Measurements from ENCODE around the gene COASY. TPM values are rescaled to one million over a fixed set of nuclear protein-coding genes. Genes with fewer than 3 reads are reported as not detected.
"Not testable (repeated sequence)": the region's sequence is repeated elsewhere in the genome, so short reads cannot be mapped to it uniquely, and the experiment has no call there.

The COASY gene
- total RNA-seq, 2 experiments from 2014 or later = 37.8 to 40.7 TPM

DNA sequence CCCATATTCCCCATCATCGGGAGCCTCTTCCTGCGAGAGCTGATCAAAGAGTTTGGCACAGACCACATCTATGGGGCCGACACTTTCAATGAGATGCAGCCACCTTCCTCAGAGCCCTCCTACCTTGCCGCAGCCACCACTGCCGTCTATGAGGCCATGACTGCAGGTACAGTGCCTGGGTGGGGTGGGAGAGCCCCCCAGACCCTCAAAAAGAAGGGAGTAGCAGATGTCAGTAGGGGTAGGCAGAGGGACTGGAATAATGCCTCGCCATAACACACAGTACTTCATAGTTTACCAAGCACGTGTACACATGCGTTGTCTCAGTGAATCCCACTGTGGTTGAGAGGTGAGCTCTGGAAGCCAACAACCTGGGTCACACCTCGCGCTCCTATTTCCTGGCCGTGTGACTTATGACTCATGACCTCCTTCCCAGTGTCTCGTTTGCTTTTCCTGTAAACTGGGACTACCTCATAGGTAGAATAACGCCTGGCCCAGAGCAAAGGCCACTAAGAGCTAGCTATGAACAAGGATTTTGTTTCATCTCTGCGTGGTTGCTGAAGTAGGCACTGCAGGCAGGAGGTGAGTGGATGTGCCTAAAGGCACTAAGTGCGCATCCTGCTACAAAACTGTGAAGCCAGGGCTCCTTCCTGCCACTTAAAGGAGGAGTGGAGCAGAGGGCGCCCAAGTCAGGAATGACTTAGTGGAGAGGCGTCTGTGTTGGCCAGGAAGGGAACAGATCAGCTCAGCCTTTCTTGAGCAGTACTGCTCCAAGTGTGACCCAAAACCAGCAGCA is 20.7 kb upstream of the COASY start:
- Histone ChIP-seq H3K4me1 (ENCODE audit: insufficient read depth, low read length) (peaks cover 31% of the 10 kb centered on the region), H3K27ac (ENCODE audit: low read depth in 1 of 2, low read length in 2 of 2) (peak overlapping the region in 1 of 2 donors; percentile 15), H3K36me3 (ENCODE audit: insufficient read depth, low read length) (peaks cover 7% of the 10 kb centered on the region), H3K4me3 (ENCODE audit: low read length) (no peak overlapping the region), H3K9me3 (ENCODE audit: control insufficient read depth in 1 of 2, insufficient read depth in 1 of 2, low read length in 2 of 2) (no peaks in the 10 kb centered on the region), H3K27me3 (ENCODE audit: control insufficient read depth in 1 of 2, insufficient read depth in 2 of 2, low read length in 2 of 2) (no peaks in the 10 kb centered on the region)
- ATAC-seq (ENCODE audit: poor library complexity) = peak; percentile 37
- peak overlapping the region; percentile 60 for H3K4me3 Mint-ChIP-seq
- peak overlapping the region; percentile 38 for H3K27ac Mint-ChIP-seq
- intact Hi-C loops (cut with DNase I, micrococcal nuclease) = no loop called here
- POLR2A ChIA-PET = interaction anchor here (0.6 to 2.0 kb wide), 6 partner anchors 10 to 450 kb away, joined by 3 to 6 read pairs (median 5); partner anchors contain the start of gene STAT3
- peak in 3 of 14 experiments; percentile 34 to 55 (median 50) for DNase-seq
- TF ChIP-seq, protein P1, sequence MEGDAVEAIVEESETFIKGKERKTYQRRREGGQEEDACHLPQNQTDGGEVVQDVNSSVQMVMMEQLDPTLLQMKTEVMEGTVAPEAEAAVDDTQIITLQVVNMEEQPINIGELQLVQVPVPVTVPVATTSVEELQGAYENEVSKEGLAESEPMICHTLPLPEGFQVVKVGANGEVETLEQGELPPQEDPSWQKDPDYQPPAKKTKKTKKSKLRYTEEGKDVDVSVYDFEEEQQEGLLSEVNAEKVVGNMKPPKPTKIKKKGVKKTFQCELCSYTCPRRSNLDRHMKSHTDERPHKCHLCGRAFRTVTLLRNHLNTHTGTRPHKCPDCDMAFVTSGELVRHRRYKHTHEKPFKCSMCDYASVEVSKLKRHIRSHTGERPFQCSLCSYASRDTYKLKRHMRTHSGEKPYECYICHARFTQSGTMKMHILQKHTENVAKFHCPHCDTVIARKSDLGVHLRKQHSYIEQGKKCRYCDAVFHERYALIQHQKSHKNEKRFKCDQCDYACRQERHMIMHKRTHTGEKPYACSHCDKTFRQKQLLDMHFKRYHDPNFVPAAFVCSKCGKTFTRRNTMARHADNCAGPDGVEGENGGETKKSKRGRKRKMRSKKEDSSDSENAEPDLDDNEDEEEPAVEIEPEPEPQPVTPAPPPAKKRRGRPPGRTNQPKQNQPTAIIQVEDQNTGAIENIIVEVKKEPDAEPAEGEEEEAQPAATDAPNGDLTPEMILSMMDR (IDR thresholded peaks at IDR 0.05) = no peak
- H3K27me3 Mint-ChIP-seq = no peaks in the 10 kb centered on the region
- CTCF ChIA-PET = interaction anchor here (0.5 to 1.9 kb wide), 3 partner anchors 10 to 88 kb away, joined by 3 to 12 read pairs (median 3); no protein-coding TSS in a partner anchor
- H3K36me3 Mint-ChIP-seq (ENCODE audit: low read depth) = peaks cover 5% of the 10 kb centered on the region
- H3K4me1 Mint-ChIP-seq (ENCODE audit: low read depth) = peaks cover 30% of the 10 kb centered on the region
- no peaks in the 10 kb centered on the region for H3K9me3 Mint-ChIP-seq

DNA sequence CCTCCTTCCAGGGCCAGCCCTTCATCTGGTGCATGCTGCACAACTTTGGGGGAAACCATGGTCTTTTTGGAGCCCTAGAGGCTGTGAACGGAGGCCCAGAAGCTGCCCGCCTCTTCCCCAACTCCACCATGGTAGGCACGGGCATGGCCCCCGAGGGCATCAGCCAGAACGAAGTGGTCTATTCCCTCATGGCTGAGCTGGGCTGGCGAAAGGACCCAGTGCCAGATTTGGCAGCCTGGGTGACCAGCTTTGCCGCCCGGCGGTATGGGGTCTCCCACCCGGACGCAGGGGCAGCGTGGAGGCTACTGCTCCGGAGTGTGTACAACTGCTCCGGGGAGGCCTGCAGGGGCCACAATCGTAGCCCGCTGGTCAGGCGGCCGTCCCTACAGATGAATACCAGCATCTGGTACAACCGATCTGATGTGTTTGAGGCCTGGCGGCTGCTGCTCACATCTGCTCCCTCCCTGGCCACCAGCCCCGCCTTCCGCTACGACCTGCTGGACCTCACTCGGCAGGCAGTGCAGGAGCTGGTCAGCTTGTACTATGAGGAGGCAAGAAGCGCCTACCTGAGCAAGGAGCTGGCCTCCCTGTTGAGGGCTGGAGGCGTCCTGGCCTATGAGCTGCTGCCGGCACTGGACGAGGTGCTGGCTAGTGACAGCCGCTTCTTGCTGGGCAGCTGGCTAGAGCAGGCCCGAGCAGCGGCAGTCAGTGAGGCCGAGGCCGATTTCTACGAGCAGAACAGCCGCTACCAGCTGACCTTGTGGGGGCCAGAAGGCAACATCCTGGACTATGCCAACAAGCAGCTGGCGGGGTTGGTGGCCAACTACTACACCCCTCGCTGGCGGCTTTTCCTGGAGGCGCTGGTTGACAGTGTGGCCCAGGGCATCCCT is 18.5 kb upstream of the COASY start:
- H3K4me3 Mint-ChIP-seq = no peak overlapping the region
- Histone ChIP-seq H3K27me3 (ENCODE audit: control insufficient read depth in 1 of 2, insufficient read depth in 2 of 2, low read length in 2 of 2) (no peaks in the 10 kb centered on the region), H3K9me3 (ENCODE audit: control insufficient read depth in 1 of 2, insufficient read depth in 1 of 2, low read length in 2 of 2) (no peaks in the 10 kb centered on the region), H3K36me3 (ENCODE audit: insufficient read depth, low read length) (peaks cover 7% of the 10 kb centered on the region), H3K4me3 (ENCODE audit: low read length) (no peak overlapping the region), H3K27ac (ENCODE audit: low read depth in 1 of 2, low read length in 2 of 2) (no peak overlapping the region), H3K4me1 (ENCODE audit: insufficient read depth, low read length) (peaks cover 25% of the 10 kb centered on the region)
- intact Hi-C loops (cut with DNase I, micrococcal nuclease) = no loop called here
- no peaks in the 10 kb centered on the region for H3K9me3 Mint-ChIP-seq
- TF ChIP-seq, protein P1 (IDR thresholded peaks at IDR 0.05) = no peak
- peaks cover 18% of the 10 kb centered on the region for H3K4me1 Mint-ChIP-seq (ENCODE audit: low read depth)
- CTCF ChIA-PET = no interaction called here
- H3K27ac Mint-ChIP-seq = no peak overlapping the region
- POLR2A ChIA-PET = no interaction called here
- H3K27me3 Mint-ChIP-seq = no peaks in the 10 kb centered on the region
- no peak for DNase-seq
- ATAC-seq (ENCODE audit: poor library complexity) = no peak
- peaks cover 5% of the 10 kb centered on the region for H3K36me3 Mint-ChIP-seq (ENCODE audit: low read depth)

DNA sequence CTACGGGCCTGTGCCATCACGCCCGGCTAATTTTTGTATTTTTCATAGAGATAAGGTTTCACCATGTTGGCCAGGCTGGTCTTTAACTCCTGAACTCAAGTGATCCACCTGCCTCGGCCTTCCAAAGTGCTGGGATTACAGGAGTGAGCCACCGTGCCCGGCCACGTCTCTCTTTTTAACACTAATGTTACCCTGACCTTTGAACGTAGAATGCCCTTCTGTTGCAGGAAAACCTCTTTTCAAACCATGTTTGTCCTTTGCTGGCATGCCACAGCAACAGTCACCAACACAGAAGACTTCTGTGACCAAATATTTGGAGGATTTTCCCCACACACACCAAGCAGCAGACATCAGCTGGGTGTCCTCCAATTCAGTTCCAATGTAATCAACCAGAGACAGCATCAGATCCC is 17.1 kb upstream of the COASY start:
- ATAC-seq (ENCODE audit: poor library complexity) (no peak), DNase-seq (no peak)
- Histone ChIP-seq H3K27me3 (ENCODE audit: control insufficient read depth in 1 of 2, insufficient read depth in 2 of 2, low read length in 2 of 2) (no peaks in the 10 kb centered on the region), H3K4me1 (ENCODE audit: insufficient read depth, low read length) (peaks cover 35% of the 10 kb centered on the region), H3K9me3 (ENCODE audit: control insufficient read depth in 1 of 2, insufficient read depth in 1 of 2, low read length in 2 of 2) (no peaks in the 10 kb centered on the region), H3K27ac (ENCODE audit: low read depth in 1 of 2, low read length in 2 of 2) (no peak overlapping the region), H3K36me3 (ENCODE audit: insufficient read depth, low read length) (peaks cover 7% of the 10 kb centered on the region), H3K4me3 (ENCODE audit: low read length) (no peak overlapping the region)
- H3K27ac Mint-ChIP-seq = no peak overlapping the region
- no peaks in the 10 kb centered on the region for H3K9me3 Mint-ChIP-seq
- TF ChIP-seq, protein P1 (IDR thresholded peaks at IDR 0.05) = no peak
- CTCF ChIA-PET = no interaction called here
- no peaks in the 10 kb centered on the region for H3K36me3 Mint-ChIP-seq (ENCODE audit: low read depth)
- no peaks in the 10 kb centered on the region for H3K27me3 Mint-ChIP-seq
- H3K4me1 Mint-ChIP-seq (ENCODE audit: low read depth) = peaks cover 22% of the 10 kb centered on the region
- POLR2A ChIA-PET = no interaction called here
- intact Hi-C loops (cut with DNase I, micrococcal nuclease) = no loop called here
- no peak overlapping the region for H3K4me3 Mint-ChIP-seq

DNA sequence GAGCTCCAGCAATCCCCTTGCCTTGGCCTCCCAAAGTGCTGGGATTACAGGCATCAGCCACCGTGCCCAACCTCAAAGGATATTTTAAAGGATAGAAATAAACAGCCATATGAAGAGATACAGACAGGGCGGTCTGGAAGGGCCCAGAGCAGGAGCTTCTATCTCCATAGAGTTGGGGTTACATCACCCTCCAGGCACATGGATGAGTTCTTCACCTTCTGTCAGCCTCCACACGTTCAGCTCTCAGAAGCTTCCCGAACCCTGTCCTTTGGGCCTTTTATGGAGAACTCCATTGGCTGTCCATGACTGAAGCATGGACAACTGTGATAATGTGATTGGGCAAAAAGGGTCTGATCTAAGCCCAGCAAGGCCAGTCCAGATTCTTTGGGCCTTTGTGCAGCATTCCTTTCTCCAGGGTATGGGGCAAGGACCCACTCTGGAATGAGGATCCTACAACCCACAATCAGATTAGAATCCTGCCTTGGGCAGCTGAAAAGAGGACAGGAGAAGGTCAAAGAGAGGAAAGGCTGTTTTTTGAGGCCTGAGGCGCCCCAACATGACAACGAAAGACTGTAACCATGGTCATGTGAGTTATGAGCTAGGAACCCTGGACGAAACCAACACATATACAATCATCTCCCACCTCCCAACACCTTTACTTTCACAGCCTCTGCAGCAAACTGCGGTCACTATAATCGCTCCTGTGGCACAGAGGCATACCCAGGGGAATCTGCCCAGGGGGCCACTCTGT is 16.0 kb upstream of the COASY start:
- H3K27ac ChIP-seq (ENCODE audit: low read depth in 1 of 2, low read length in 2 of 2); H3K27me3 Mint-ChIP-seq; H3K9me3 ChIP-seq (ENCODE audit: control insufficient read depth in 1 of 2, insufficient read depth in 1 of 2, low read length in 2 of 2); CTCF ChIA-PET; ATAC-seq (ENCODE audit: poor library complexity); H3K27me3 ChIP-seq (ENCODE audit: control insufficient read depth in 1 of 2, insufficient read depth in 2 of 2, low read length in 2 of 2); intact Hi-C loops (cut with DNase I, micrococcal nuclease); POLR2A ChIA-PET; DNase-seq; H3K4me3 ChIP-seq (ENCODE audit: low read length); H3K4me3 Mint-ChIP-seq; H3K9me3 Mint-ChIP-seq; H3K36me3 Mint-ChIP-seq (ENCODE audit: low read depth); H3K27ac Mint-ChIP-seq; H3K36me3 ChIP-seq (ENCODE audit: insufficient read depth, low read length): not testable (repeated sequence)
- H3K4me1 Mint-ChIP-seq (ENCODE audit: low read depth) = peaks cover 16% of the 10 kb centered on the region
- peaks cover 29% of the 10 kb centered on the region for H3K4me1 ChIP-seq (ENCODE audit: insufficient read depth, low read length)

Measured in CD4-positive, alpha-beta T cell (primary cell).